ENCODE data around the gene RGS16. TPM values are rescaled to one million over a fixed set of nuclear protein-coding genes. Genes with fewer than 3 reads are reported as not detected.

Gene RGS16
- total RNA-seq, 4 donors from 2014 or later: 1.2 to 3.9 (median 3.5) TPM; not detected in 1

DNA sequence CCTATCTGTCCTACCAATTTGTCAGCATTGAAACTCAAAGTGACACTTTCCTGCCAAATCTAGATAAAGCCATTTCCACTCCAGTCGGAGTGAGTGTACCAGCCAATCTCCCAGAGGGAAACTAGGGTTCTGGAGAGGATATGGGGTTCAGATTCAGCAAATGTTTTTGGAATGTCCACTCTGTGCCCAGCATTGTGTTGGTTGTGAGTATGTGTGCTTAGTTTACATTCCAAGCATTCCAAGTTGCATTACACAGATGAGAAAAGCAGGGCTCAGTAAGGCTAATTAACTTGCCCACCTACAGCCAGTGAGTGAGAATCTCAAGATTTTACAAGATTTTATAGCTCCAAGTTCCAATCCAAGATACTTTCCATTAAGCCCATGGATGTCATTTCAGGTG, 26.4 kb upstream of the RGS16 start:
- Histone ChIP-seq H3K36me3 (no peaks in the 10 kb centered on the region), H3K27ac (no peak overlapping the region), H3K4me3 (no peak overlapping the region), H3K4me1 (no peaks in the 10 kb centered on the region), H3K27me3 (no peaks in the 10 kb centered on the region), H3K9me3 (no peaks in the 10 kb centered on the region)
- TF ChIP-seq POLR2A (IDR thresholded peaks at IDR 0.05): no peak
- TF ChIP-seq, protein P1, sequence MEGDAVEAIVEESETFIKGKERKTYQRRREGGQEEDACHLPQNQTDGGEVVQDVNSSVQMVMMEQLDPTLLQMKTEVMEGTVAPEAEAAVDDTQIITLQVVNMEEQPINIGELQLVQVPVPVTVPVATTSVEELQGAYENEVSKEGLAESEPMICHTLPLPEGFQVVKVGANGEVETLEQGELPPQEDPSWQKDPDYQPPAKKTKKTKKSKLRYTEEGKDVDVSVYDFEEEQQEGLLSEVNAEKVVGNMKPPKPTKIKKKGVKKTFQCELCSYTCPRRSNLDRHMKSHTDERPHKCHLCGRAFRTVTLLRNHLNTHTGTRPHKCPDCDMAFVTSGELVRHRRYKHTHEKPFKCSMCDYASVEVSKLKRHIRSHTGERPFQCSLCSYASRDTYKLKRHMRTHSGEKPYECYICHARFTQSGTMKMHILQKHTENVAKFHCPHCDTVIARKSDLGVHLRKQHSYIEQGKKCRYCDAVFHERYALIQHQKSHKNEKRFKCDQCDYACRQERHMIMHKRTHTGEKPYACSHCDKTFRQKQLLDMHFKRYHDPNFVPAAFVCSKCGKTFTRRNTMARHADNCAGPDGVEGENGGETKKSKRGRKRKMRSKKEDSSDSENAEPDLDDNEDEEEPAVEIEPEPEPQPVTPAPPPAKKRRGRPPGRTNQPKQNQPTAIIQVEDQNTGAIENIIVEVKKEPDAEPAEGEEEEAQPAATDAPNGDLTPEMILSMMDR (IDR thresholded peaks at IDR 0.05): no peak
- intact Hi-C loops (cut with DNase I; ENCODE audit: low total_unique reads): no loop called here
- DNase-seq: no peak

GRCh38 chr1:182629499-182630096, 25.4 kb upstream of the RGS16 start:
- intact Hi-C loops (cut with DNase I; ENCODE audit: low total_unique reads): no loop called here
- no peak for TF ChIP-seq POLR2A (IDR thresholded peaks at IDR 0.05)
- TF ChIP-seq, protein P1 (IDR thresholded peaks at IDR 0.05): no peak
- H3K4me1 ChIP-seq: no peaks in the 10 kb centered on the region
- H3K36me3 ChIP-seq: no peaks in the 10 kb centered on the region
- no peaks in the 10 kb centered on the region for H3K27me3 ChIP-seq
- no peak overlapping the region for H3K27ac ChIP-seq
- H3K4me3 ChIP-seq: no peak overlapping the region
- H3K9me3 ChIP-seq: no peaks in the 10 kb centered on the region
- no peak for DNase-seq

- intact Hi-C loops (cut with DNase I; ENCODE audit: low total_unique reads): no loop called here
- Histone ChIP-seq H3K36me3 (no peaks in the 10 kb centered on the region), H3K4me1 (no peaks in the 10 kb centered on the region), H3K4me3 (no peak overlapping the region), H3K9me3 (no peaks in the 10 kb centered on the region), H3K27ac (no peak overlapping the region), H3K27me3 (no peaks in the 10 kb centered on the region)
- TF ChIP-seq, protein P1 (IDR thresholded peaks at IDR 0.05): no peak
- TF ChIP-seq POLR2A (IDR thresholded peaks at IDR 0.05): no peak
- DNase-seq: no peak
Measured at GRCh38 chr1:182629080-182629479, 24.9 kb upstream of the RGS16 start.

DNA sequence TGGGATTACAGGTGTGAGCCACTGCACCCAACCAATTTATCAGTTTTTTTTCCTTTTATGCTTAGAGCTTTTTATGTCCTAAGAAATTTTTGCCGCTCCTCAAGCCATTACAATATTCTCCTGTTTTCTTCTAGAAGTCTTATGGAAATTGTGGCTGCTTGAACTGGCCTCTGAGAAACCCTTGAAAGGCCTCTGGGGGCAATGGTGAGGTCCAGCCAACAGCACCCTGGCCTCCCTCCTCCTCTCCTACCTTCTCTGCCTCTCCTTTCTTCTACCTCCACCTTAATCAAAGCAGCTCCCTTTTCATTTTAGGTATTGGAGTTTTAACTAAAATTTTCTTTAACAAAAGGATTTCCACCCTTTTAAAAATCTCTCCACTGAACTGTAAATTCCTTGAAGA, 24.5 kb upstream of the RGS16 start:
- TF ChIP-seq, protein P1 (IDR thresholded peaks at IDR 0.05): no peak
- TF ChIP-seq POLR2A (IDR thresholded peaks at IDR 0.05): no peak
- Histone ChIP-seq H3K27me3 (no peaks in the 10 kb centered on the region), H3K9me3 (no peaks in the 10 kb centered on the region), H3K27ac (no peak overlapping the region), H3K4me1 (no peaks in the 10 kb centered on the region), H3K36me3 (no peaks in the 10 kb centered on the region), H3K4me3 (no peak overlapping the region)
- intact Hi-C loops (cut with DNase I; ENCODE audit: low total_unique reads): no loop called here
- no peak for DNase-seq

DNA sequence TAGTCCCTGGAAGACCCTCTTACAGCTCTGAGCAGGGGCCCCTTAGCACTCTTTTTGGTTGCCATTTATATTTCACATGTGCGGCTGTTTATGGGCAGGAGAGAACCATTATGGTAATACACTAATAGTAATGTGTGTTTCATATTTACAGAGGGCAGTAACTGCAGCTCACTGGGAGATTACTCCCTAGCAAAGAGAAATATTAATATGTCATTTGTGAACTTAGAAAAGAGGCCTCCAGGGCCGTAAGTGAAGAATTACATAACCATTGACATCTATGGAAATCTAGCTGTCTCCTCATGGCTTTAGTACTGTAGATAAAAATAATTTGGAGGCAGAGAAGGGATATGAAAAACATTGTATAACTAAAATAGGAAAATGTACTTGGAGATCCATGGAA, 23.4 kb upstream of the RGS16 start:
- H3K27ac ChIP-seq: no peak overlapping the region
- no peak for DNase-seq
- H3K4me3 ChIP-seq: no peak overlapping the region
- no peaks in the 10 kb centered on the region for H3K4me1 ChIP-seq
- intact Hi-C loops (cut with DNase I; ENCODE audit: low total_unique reads): no loop called here
- no peaks in the 10 kb centered on the region for H3K9me3 ChIP-seq
- H3K27me3 ChIP-seq: no peaks in the 10 kb centered on the region
- H3K36me3 ChIP-seq: no peaks in the 10 kb centered on the region
- TF ChIP-seq POLR2A (IDR thresholded peaks at IDR 0.05): no peak
- TF ChIP-seq, protein P1 (IDR thresholded peaks at IDR 0.05): no peak

Measured in uterus (tissue), 4 donors.